Gastroesophageal sphincter (tissue), 4 donors: Measurements from ENCODE around the gene NAP1L4. TPM values are rescaled to one million over a fixed set of nuclear protein-coding genes. Genes with fewer than 3 reads are reported as not detected.

Experiments
- ATAC-seq: fragments of 150-250 bp; one replicate; pipeline ENCODE4 v1.9.1; 2016; ENCODE audit warnings: mild to moderate bottlenecking, moderate library complexity
- H3K27ac ChIP-seq, 4 donors: fragments of 200-600 bp; sonication (generic) in 3 of 4; 1 replicate in 3 of 4; 2 replicates in 1 of 4; pipeline ENCODE4 v1.5.1; 2016 to 2019
- H3K27me3 ChIP-seq: fragments of 200-600 bp; sonication (generic); one replicate; pipeline ENCODE4 v1.5.1; 2019
- H3K36me3 ChIP-seq, 2 donors: fragments of 200-600 bp; sonication (generic); one replicate each; pipeline ENCODE4 v1.5.1; 2019; ENCODE audit warnings: control low read depth in 1 of 2
- H3K4me1 ChIP-seq, 3 donors: fragments of 200-600 bp; sonication (generic); 1 replicate in 2 of 3; 2 replicates in 1 of 3; pipeline ENCODE4 v1.5.1; 2016 to 2019; ENCODE audit warnings: control low read depth in 2 of 3
- H3K4me3 ChIP-seq, 2 donors: fragments of 200-600 bp; sonication (generic); one replicate each; pipeline ENCODE4 v1.5.1; 2019; ENCODE audit warnings: mild to moderate bottlenecking in 1 of 2, moderate library complexity in 1 of 2
- H3K9me3 ChIP-seq, 3 donors: fragments of 200-600 bp; sonication (generic); one replicate each; pipeline ENCODE4 v1.5.1; 2017 to 2019; ENCODE audit warnings: control low read depth in 2 of 3
- CTCF ChIP-seq, 4 experiments: fragments of 200-600 bp in 2 of 4; fragments of 450-650 bp in 2 of 4; sonication (generic) in 1 of 4; IDR thresholded peaks; one replicate each; pipeline ENCODE4 v1.5.1; 2017 to 2019; ENCODE audit warnings: antibody characterized with exemption in 4 of 4, mild to moderate bottlenecking in 2 of 4, moderate library complexity in 2 of 4
- EP300 ChIP-seq: sonication (generic); formaldehyde crosslinking; IDR thresholded peaks from one replicate; pipeline ENCODE4 v1.6.1; 2017; ENCODE audit warnings: antibody characterized with exemption, mild to moderate bottlenecking
- POLR2A ChIP-seq, 2 donors: fragments of 450-650 bp; IDR thresholded peaks; one replicate each; pipeline ENCODE4 v1.6.1; 2017; ENCODE audit warnings: antibody characterized with exemption in 2 of 2, mild to moderate bottlenecking in 2 of 2, moderate library complexity in 1 of 2
- POLR2AphosphoS5 ChIP-seq: sonication (generic); formaldehyde crosslinking; IDR thresholded peaks from one replicate; pipeline ENCODE4 v1.6.1; 2017; ENCODE audit warnings: antibody characterized with exemption
- WGBS, 2 donors: methylation state at CpG; one replicate each; pipeline ENCODE4 v1.1.5; 2018; ENCODE audit warnings: low coverage in 1 of 2; 5-methylcytosine and 5-hydroxymethylcytosine counted together
- total RNA-seq, 4 donors: library from RNA; depleted of rRNA; stranded (reverse); fragments of >200 nt; gene quantifications; one replicate each; pipeline ENCODE4 v1.1.0, GENCODE V29; 2016

The NAP1L4 gene
- total RNA-seq, 4 donors from 2014 or later = 107 to 175 (median 137) TPM

GRCh38 chr11:3036419-3036818 is 44.3 kb upstream of the NAP1L4 start:
- Histone ChIP-seq H3K27ac (no peak overlapping the region), H3K36me3 (peaks cover 0 to 97% of the 10 kb centered on the region in 2 donors), H3K9me3 (no peaks in the 10 kb centered on the region), H3K27me3 (no peaks in the 10 kb centered on the region), H3K4me3 (no peak overlapping the region), H3K4me1 (peaks cover 0 to 8% (median 0%) of the 10 kb centered on the region in 3 donors)
- ATAC-seq = peak; percentile 25
- 63 to 82% methylated on average over 4 to 5 of the region's 5 CpGs for WGBS, 2 donors
- no peak for TF ChIP-seq CTCF (IDR thresholded peaks at IDR 0.05)
- TF ChIP-seq POLR2A (IDR thresholded peaks at IDR 0.05) = no peak
- no peak for TF ChIP-seq POLR2AphosphoS5
- no peak for TF ChIP-seq EP300

GRCh38 chr11:3035333-3035732 is 43.2 kb upstream of the NAP1L4 start:
- no peaks in the 10 kb centered on the region for H3K9me3 ChIP-seq
- H3K27ac ChIP-seq = no peak overlapping the region
- no peak overlapping the region for H3K4me3 ChIP-seq
- ATAC-seq = no peak
- H3K36me3 ChIP-seq = peaks cover 0 to 97% of the 10 kb centered on the region in 2 donors
- peaks cover 0 to 9% (median 0%) of the 10 kb centered on the region in 3 donors for H3K4me1 ChIP-seq
- TF ChIP-seq POLR2AphosphoS5 (no peak), EP300 (no peak), POLR2A (IDR thresholded peaks at IDR 0.05) (no peak), CTCF (IDR thresholded peaks at IDR 0.05) (no peak)
- no peaks in the 10 kb centered on the region for H3K27me3 ChIP-seq

- no peak overlapping the region for H3K4me3 ChIP-seq
- peaks cover 0 to 97% of the 10 kb centered on the region in 2 donors for H3K36me3 ChIP-seq
- 57 to 65% methylated on average over 8 to 14 of the region's 18 CpGs for WGBS, 2 donors
- H3K4me1 ChIP-seq = peaks cover 0 to 8% (median 0%) of the 10 kb centered on the region in 3 donors
- TF ChIP-seq EP300 (no peak), POLR2A (IDR thresholded peaks at IDR 0.05) (no peak), POLR2AphosphoS5 (no peak), CTCF (IDR thresholded peaks at IDR 0.05) (no peak)
- H3K27me3 ChIP-seq = no peaks in the 10 kb centered on the region
- H3K9me3 ChIP-seq = no peaks in the 10 kb centered on the region
- H3K27ac ChIP-seq = no peak overlapping the region
- no peak for ATAC-seq
Measured at GRCh38 chr11:3030289-3031070, 38.4 kb upstream of the NAP1L4 start.

- ATAC-seq = no peak
- peaks cover 0 to 96% of the 10 kb centered on the region in 2 donors for H3K36me3 ChIP-seq
- no peaks in the 10 kb centered on the region for H3K27me3 ChIP-seq
- no peak overlapping the region for H3K4me3 ChIP-seq
- WGBS, 2 donors = 92% methylated on average over 8 of the region's 9 CpGs; no CpG with 5 or more reads in 1 of the 2 donors
- H3K4me1 ChIP-seq = peaks cover 0 to 8% (median 0%) of the 10 kb centered on the region in 3 donors
- H3K27ac ChIP-seq = no peak overlapping the region
- no peaks in the 10 kb centered on the region for H3K9me3 ChIP-seq
- TF ChIP-seq EP300 (no peak), POLR2AphosphoS5 (no peak), CTCF (IDR thresholded peaks at IDR 0.05) (no peak), POLR2A (IDR thresholded peaks at IDR 0.05) (no peak)
Measured at GRCh38 chr11:3028813-3029212, 36.7 kb upstream of the NAP1L4 start.

- Histone ChIP-seq H3K27ac (no peak overlapping the region), H3K4me1 (peaks cover 0 to 17% (median 0%) of the 10 kb centered on the region in 3 donors), H3K9me3 (no peaks in the 10 kb centered on the region), H3K4me3 (no peak overlapping the region), H3K36me3 (peaks cover 0 to 93% of the 10 kb centered on the region in 2 donors), H3K27me3 (no peaks in the 10 kb centered on the region)
- no peak for ATAC-seq
- no peak for TF ChIP-seq EP300
- no peak for TF ChIP-seq POLR2A (IDR thresholded peaks at IDR 0.05)
- TF ChIP-seq CTCF (IDR thresholded peaks at IDR 0.05) = no peak
- TF ChIP-seq POLR2AphosphoS5 = no peak
- WGBS, 2 donors = 92 to 100% methylated on average over 5 of the region's 8 CpGs
Measured at GRCh38 chr11:3026803-3027202, 34.7 kb upstream of the NAP1L4 start.
